Activated CD8-positive, alpha-beta memory T cell treated with anti-CD3 and anti-CD28 coated beads for 36 hours (primary cell): Measurements from ENCODE around the gene SHKBP1. TPM values are rescaled to one million over a fixed set of nuclear protein-coding genes. Genes with fewer than 3 reads are reported as not detected.
"Not testable (repeated sequence)": the region's sequence is repeated elsewhere in the genome, so short reads cannot be mapped to it uniquely, and the experiment has no call there.

ENCODE experiments used
- CTCF ChIA-PET: fragments of 350-600 bp; sonication (Branson Sonifier 250); formaldehyde crosslinking; loops from one replicate; lab custom pipeline; 2021; ENCODE audit warnings: antibody characterized with exemption; lab: Charles Lee
- POLR2A ChIA-PET: fragments of 350-600 bp; sonication (Branson Sonifier 250); formaldehyde crosslinking; loops from one replicate; lab custom pipeline; 2021; ENCODE audit warnings: antibody characterized with exemption; lab: Charles Lee
- total RNA-seq, 2 experiments: library from RNA; stranded (reverse); gene quantifications; one replicate each; pipeline ENCODE4 v1.2.3, GENCODE V29; 2021

The SHKBP1 gene
- total RNA-seq, 2 experiments from 2014 or later: 86.7 to 93.5 TPM

DNA sequence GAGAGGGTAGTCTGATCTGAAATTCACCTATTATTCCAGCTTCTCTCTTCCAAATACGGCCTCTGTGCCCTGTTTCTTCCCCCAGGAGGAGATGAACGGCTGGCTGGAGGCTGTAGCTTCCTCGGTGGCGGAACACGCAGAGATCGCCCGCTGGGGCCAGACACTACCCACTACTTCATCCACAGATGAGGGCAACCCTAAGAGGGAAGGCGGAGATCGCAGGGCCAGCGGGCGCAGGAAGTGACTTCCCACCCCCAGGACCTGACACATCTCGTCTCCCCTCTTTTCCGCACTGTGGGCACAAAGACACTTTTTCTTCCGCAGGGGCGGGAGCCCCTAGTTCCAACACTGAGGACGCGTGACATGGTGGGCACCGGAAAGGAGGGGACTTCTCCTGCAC, 1.3 kb upstream of the SHKBP1 start:
- CTCF ChIA-PET: no interaction called here
- POLR2A ChIA-PET: no interaction called here

DNA sequence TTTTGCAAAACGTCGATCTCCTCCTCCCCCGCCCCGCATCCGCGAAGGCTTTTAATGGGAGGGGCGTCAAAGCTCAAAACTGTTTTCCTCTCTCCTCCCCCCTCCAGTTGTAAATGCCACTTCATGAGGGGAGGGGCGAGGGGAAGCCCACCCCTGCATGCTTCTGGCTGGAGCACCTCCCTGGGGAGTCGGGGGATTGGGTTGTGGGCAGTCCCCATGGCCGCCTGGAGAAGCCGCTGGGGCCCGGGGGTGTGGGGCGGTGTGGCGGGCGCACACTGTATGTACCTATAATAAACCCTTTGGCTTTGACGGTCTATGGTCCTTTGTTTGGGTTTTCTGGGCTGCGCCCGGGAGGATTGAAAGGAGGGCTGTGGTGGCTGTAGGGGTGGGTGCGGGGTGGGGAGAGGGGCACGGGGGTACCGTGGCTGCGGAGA, 505 bp upstream of the SHKBP1 start:
- POLR2A ChIA-PET: no interaction called here

GRCh38 chr19:40578442-40578908, 1.8 kb downstream of the SHKBP1 start:
- POLR2A ChIA-PET: interaction anchor here (0.9 kb wide), 1 partner anchor 212 kb away, joined by 3 read pairs; no protein-coding TSS in a partner anchor
- CTCF ChIA-PET: interaction anchor here (0.8 to 1.6 kb wide), 3 partner anchors 19 to 114 kb away, joined by 3 read pairs; no protein-coding TSS in a partner anchor

More for the DNA sequence above, 505 bp upstream of the SHKBP1 start:
- CTCF ChIA-PET: no interaction called here

- ChIA-PET POLR2A (no interaction called here), CTCF (interaction anchor here (0.6 kb wide), 1 partner anchor 54 kb away, joined by 3 read pairs; no protein-coding TSS in a partner anchor)
Observed at GRCh38 chr19:40580619-40581018, 3.9 kb downstream of the SHKBP1 start.

GRCh38 chr19:40581531-40581930, 4.9 kb downstream of the SHKBP1 start:
- ChIA-PET CTCF (interaction anchor here (0.6 to 1.3 kb wide), 3 partner anchors 11 to 53 kb away, joined by 3 to 4 read pairs (median 3); no protein-coding TSS in a partner anchor), POLR2A (no interaction called here)

DNA sequence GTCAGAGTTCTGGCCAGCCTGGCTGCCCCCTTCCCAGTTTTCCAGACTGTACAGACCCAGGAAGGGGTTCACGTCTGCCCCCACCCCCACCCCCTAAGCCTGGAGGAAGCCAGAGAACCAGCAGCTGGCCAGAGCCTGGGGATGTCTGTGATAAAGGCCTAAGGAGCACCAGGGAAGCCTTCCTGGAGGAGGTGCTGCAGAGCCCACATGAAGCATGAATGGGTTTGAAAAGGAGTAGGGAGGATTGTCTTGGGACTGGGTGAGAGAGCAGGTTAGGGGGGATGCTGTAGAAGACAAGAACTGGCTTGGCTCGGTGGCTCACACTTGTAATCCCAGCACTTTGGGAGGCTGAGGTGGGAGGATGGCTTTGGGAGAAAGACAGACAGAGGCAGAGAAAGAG, 5.8 kb downstream of the SHKBP1 start:
- ChIA-PET CTCF (interaction anchor here (0.9 to 1.3 kb wide), 2 partner anchors 12 to 21 kb away, joined by 3 to 4 read pairs; no protein-coding TSS in a partner anchor), POLR2A (no interaction called here)

- CTCF ChIA-PET: no interaction called here
- POLR2A ChIA-PET: no interaction called here
Observed at GRCh38 chr19:40583283-40583682, 6.6 kb downstream of the SHKBP1 start.

- ChIA-PET POLR2A (no interaction called here), CTCF (no interaction called here)
Observed at GRCh38 chr19:40584007-40584406, 7.3 kb downstream of the SHKBP1 start.

DNA sequence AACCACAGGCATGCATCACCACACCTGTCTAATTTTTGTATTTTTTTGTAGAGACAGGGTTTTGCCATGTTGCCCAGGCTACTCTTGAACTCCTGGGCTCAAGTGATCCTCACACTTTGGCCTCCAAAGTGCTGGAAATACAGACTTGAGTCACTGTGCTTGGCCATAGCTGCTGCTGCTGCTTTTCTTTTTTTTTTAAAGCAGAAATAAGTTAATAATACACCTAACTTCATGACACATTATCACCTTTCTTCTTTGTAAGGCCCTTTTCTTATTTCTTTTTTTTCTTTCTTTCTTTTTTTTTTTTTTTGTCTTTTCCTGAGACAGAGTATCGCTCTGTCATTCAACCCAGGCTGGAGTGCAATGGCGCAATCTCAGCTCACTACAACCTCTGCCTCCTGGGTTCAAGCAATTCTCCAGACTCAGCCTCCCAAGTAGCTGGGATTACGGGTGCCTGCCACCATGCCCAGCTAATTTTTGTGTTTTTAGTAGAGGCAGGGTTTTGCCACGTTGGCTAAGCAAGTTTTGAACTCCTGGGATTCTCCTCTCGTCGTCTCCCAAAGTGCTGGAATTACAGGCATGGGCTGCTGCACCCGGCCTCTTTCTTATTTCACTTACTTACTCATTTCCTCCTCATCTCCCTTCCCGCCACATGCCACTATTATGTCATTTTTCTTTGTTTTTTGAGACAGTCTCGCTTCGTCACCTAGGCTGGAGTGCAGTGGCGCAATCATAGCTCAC, 8.7 kb downstream of the SHKBP1 start:
- POLR2A ChIA-PET: no interaction called here
- CTCF ChIA-PET: interaction anchor here (1.3 kb wide), 1 partner anchor 14 kb away, joined by 4 read pairs; no protein-coding TSS in a partner anchor

DNA sequence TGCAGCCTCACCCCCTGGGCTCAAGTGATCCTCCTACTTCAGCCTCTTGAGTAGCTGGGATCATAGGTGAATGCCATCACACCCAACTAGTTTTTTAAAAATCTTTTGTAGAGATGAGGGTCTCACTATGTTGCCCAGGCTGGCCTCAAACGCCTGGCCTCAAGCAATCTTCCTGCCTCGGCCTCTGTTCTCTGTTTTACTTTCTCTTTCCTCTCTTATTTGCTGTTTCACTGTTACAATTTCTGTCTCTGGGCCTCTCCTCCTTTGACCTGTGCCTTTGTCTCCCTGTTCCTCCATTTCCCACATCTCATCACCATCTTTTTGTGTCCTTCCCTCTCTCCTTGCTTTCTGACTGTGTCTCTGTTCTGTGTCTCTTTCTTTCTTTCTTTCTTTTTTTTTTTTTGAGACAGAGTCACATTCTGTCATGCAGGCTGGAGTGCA, 9.3 kb downstream of the SHKBP1 start:
- ChIA-PET POLR2A (no interaction called here), CTCF (interaction anchor here (0.6 to 1.3 kb wide), 2 partner anchors 15 to 64 kb away, joined by 3 to 4 read pairs; no protein-coding TSS in a partner anchor)

DNA sequence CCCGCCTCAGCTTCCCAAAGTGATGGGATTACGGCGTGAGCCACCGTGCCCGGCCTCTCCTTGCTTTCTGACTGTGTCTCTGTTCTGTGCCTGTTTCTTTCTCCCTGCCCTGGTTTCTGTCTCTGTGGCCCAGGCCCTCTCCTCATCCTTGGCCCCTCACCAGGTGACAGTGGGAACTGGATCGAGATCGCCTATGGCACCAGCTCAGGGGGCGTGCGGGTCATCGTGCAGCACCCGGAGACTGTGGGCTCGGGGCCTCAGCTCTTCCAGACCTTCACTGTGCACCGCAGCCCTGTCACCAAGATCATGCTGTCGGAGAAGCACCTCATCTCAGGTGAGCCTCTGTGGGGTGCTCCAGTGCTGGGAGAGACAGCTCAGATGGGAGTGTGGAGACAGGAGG, 9.9 kb downstream of the SHKBP1 start:
- POLR2A ChIA-PET: no interaction called here
- CTCF ChIA-PET: interaction anchor here (0.5 to 1.0 kb wide), 3 partner anchors 12 to 49 kb away, joined by 3 read pairs; no protein-coding TSS in a partner anchor

GRCh38 chr19:40588110-40588854, 11.6 kb downstream of the SHKBP1 start:
- POLR2A ChIA-PET: no interaction called here
- CTCF ChIA-PET: no interaction called here

GRCh38 chr19:40588926-40589569, 12.4 kb downstream of the SHKBP1 start:
- ChIA-PET CTCF (no interaction called here), POLR2A (no interaction called here)

DNA sequence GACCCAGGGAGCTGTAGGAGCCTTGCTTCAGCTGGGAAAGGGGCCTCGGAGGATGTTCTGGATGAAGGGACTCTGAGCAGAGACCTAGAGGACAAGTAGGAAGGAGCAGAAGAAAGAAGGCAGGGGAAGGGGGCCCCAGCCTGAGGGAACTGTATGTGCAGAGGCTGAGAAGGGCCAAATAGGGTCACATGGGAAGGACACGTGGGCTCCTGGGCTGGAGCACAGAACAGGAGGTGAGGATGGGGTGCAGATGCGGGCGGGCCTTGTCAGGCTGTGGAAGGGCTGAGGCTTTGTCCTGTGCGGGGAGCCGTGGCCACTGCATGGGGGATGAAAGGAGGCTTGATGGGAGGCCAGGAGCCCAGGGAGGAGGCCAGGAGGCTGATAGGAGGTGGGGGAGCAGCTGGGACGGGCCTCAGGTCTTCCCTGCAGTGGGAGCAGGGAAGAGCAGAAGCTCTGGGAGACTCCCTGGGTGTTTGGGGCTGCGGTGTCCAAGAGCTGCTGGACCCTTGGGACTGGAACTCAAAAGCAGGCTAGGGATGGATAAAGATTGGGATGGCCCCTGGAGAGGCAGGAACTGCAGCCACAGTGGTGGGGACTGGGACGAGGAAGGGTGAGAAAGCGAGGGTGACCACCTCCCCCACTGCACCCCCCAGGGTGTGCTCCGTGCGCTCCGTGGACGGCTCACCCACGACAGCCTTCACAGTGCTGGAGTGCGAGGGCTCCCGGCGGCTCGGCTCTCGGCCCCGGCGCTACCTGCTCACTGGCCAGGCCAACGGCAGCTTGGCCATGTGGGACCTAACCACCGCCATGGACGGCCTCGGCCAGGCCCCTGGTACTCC, 13.1 kb downstream of the SHKBP1 start:
- CTCF ChIA-PET: no interaction called here
- POLR2A ChIA-PET: no interaction called here

DNA sequence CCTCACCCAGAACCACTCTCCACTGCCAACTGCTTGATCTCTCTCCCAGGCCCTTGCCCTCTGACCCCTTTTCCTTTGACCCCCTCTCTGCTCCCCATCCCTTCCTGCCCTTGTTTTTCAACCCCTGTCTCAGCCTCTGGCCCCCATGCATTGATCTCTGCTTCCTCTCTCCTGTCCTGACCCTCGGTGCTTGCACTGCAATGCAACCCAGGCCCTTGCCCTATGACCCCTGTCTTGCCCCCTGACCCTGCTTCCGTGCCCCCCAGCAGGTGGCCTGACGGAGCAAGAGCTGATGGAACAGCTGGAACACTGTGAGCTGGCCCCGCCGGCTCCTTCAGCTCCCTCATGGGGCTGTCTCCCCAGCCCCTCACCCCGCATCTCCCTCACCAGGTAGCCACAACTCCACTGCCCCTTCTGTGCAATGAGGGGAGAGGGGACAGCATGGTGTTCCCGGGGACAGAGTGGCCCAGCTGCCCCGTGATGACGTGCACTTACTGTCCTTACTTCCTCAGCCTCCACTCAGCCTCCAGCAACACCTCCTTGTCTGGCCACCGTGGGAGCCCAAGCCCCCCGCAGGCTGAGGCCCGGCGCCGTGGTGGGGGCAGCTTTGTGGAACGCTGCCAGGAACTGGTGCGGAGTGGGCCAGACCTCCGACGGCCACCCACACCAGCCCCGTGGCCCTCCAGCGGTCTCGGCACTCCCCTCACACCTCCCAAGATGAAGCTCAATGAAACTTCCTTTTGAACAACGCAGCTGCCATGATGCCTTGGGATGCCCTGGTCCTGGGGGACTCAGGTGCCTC, 14.0 kb downstream of the SHKBP1 start:
- CTCF ChIA-PET: interaction anchor here (0.6 to 0.7 kb wide), 2 partner anchors 41 to 51 kb away, joined by 3 read pairs; no protein-coding TSS in a partner anchor
- POLR2A ChIA-PET: no interaction called here

DNA sequence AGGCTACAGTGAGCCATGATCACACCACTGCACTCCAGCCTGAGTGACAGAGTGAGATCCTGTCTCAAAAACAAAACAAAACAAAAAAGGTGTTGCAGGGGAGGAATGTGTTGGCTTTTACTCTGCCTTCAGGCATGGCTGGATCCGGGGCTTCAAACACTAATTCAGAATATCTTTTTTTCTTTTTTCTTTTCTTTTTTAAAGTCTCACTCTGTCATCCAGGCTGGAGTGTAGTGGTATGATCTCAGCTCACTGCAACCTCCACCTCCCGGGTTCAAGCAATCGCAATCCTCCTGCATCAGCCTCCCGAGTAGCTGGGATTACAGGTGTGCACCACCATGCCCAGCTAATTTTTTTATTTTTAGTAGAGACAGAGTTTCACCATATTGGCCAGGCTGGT, 15.1 kb downstream of the SHKBP1 start:
- CTCF ChIA-PET: interaction anchor here (1.0 kb wide), 1 partner anchor 44 kb away, joined by 4 read pairs; no protein-coding TSS in a partner anchor
- POLR2A ChIA-PET: not testable (repeated sequence)

DNA sequence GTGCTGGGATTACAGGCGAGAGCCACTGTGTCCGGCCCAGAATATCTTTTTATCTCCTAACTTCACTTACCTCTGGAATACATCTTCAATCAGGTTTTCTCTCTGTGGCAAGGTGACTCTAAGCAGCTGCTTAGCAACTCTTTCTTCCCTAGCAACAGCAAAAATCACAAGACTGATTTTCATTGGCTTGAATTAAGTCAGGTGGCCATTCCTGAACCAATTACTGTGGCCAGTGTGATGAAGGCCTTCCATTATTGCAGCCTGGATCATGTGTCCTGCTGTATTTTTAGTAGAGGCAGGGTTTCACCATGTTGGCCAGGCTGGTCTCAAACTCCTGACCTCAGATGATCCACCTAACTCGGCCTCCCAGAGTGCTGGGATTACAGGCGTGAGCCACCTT, 15.5 kb downstream of the SHKBP1 start:
- CTCF ChIA-PET: interaction anchor here (1.0 kb wide), 1 partner anchor 44 kb away, joined by 4 read pairs; no protein-coding TSS in a partner anchor
- POLR2A ChIA-PET: no interaction called here
